Activated T-cell treated with anti-CD3 and anti-CD28 coated beads for 24 hours (primary cell): Measurements from ENCODE around the gene MORN4.
"Not testable (repeated sequence)": the region's sequence is repeated elsewhere in the genome, so short reads cannot be mapped to it uniquely, and the experiment has no call there.

Source experiments
- DNase-seq: peaks from one replicate; pipeline ENCODE4 v3.0.0-alpha.2; 2020; ENCODE audit warnings: low read depth

Gene MORN4

DNA sequence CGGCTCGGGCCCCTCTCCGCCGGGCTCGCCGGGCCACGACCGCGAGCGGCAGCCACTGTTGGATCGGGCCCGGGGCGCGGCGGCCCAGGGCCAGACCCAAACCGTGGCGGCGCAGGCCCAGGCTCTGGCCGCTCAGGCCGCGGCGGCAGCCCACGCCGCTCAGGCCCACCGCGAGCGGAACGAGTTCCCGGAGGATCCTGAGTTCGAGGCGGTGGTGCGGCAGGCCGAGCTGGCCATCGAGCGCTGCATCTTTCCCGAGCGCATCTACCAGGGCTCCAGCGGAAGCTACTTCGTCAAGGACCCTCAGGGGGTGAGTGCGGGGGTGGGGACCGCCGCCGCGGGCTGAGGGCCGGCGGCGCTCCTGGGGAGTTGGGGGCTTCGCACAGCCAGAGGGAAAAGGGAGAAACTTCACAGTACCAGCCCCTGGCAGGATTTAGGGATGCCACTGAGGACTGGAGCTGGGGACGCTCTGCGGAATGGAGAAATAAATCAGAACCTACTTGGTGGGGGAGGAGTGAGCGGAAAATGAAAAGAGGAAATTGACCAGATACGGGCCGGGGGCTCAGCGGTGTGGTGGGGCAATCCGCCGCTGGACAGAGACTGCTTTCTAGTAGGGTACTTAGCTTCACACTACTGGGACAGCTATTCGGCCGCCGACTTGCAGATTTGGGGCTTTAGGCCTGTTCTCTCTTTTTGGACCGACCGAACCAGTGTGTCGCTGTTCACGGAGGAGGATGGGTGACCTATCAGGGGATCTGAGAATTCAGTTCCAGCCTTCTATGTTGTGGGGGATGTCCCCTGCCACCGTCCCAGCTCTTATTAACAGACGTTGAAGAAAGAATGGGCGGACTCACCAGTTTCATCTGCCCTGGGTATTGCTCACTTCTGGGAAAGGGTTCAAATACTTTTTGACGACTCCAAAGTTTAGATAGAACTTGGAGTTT, 7.8 kb upstream of the MORN4 start:
- DNase-seq = no peak

GRCh38 chr10:97640174-97640867, 7.0 kb upstream of the MORN4 start, which contains the start of gene PI4K2A:
PI4K2A (plus strand) TSS chr10:97640671; CDS start chr10:97640743, 72 bp downstream.
- peak; percentile 99 for DNase-seq

DNA sequence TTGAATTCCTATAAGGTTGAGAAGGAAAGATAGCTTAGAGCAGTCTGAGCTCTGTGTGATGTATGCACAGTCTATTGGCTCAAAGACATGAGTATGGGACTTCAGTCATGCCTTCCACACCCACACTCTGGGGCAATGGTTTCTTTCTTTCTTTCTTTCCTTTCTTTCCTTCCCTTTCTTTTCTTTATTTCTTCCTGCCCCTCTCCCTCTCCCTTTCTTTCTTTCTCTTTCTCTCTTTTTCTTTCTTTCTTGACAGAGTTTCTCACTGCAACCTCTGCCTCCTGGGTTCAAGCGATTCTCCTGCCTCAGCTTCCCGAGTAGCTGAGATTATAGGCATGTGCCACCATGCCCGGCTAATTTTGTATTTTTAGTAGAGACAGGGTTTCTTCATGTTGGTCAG, 5.8 kb upstream of the MORN4 start:
- DNase-seq = not testable (repeated sequence)

DNA sequence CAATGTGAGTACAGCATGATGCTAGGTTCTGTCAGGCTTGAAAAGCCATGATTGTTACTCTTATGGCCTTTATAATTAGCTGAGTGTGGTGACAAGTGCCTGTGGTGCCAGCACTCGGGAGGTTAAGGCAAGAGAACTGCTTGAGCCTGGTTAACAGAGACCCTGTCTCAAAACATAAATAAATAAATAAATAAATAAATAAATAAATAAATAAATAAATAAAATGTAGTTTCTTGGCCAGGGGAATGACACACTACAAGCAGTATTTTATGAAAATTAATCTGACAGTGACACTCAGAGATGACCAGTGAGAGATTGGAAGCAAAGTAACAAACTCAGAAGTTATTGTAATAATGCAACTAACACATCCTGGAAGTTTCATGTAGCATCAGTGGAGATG, 2.3 kb upstream of the MORN4 start:
- DNase-seq = no peak

DNA sequence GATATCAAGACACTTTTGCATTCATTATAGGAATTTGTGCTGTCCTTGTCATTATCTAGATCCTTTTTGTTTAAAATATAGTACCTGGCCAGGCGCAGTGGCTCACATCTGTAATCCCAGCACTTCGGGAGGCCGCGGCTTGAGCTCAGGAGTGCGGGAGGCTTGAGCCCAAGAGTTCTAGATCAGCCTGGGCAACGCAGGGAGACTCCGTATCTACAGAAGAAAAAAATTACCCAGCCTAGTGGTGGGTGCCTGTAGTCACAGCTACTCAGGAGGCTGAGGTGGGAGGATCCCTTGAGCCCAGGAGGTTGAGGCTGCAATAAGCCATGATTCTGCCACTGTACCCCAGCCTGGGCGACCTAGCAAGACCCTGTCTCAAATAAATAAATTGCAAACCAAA, 621 bp upstream of the MORN4 start:
- no peak for DNase-seq

- no peak for DNase-seq
Observed at GRCh38 chr10:97631098-97631497, 2.2 kb downstream of the MORN4 start.

DNA sequence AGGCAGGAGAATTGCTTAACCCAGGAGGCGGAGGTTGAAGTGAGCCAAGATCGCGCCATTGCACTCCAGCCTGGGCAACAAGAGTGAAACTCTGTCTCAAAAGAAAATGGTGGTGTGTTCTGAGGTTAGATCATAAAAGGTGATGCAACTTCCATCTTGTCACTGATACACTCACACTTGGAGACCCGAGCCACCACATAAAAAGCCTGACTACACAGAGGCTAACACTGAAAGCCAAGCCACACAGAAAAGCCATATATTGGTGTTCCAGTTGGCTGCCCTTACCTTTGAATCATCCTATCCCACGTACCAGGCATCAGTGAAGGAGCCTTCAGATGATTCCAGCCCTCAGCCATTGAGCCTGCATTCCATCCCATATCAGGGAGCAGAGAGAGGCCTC, 4.0 kb downstream of the MORN4 start:
- DNase-seq = no peak

DNA sequence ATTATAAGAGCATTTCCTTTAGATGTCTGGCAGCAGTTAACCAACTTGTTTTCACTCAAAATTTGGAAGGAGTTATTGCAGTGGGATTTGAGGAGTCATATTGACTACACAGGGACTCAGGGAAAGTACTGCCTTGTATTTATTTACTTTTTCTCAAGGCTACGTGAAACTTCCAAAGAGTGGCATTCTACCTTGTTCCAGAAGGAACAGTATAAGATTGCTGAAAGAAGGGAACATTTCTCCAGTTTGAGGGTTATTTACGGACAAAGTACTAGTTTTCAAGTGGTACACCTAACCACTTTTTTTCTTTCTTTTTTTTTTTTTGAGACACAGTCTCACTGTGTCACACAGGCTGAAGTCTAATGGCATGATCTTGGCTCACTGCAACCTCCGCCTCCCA, 5.1 kb downstream of the MORN4 start:
- DNase-seq = no peak

DNA sequence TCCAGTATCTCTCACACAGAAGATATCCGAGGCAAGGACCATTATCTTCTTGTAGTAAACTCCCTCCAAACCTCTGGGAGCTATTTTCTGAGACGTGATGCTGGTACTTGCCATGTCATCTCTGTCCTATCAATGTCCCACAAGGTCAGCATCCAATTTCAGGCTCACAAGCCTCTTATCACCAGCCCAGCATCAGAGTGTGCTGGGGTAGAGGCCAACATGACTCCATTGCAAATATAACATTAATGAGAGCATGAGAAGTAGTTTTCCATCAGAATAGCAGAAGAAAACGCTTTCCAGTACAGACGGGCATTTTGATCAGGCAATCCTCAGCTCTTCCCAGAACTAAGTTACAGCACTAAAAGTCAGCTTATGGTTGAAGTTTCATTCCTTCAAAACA, 5.6 kb downstream of the MORN4 start:
- no peak for DNase-seq

DNA sequence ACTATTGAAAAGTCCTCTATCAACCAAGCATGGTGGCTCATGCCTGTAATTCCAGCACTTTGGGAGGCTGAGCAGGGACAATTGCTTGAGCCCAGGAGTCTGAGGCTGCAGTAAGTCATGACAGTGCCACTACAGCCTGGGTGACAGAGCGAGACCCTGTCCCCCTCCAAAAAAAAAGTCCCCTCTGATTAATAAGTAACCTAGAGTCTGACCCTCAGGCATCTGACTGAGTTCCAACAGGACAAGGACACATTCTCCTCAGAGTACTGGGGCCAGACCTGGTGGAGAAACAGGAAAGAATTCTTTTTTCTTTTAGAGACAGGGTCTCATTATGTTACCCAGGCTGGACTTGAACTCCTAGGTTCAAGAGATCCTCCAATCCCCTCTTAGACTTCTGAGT, 10.0 kb downstream of the MORN4 start:
- no peak for DNase-seq

DNA sequence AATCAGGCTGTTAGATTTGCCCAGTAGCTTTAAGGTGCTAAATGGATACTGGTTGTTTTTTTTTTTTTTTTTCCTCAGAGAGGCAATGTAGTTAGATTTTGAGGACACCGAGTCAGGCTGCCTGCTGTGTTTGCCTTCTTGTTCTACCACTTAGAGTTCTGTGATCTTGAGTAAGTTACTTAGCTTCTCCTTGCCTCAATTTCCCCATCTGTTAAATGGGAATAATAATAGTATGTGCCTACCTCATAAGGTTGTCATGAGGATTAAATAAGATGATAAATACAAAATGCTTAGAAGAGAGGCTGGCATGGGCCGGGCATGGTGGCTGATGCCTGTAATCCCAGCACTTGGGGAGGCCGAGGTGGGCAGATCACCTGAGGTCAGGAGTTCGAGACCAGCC, 14.6 kb downstream of the MORN4 start:
- no peak for DNase-seq

GRCh38 chr10:97618285-97618684, 15.0 kb downstream of the MORN4 start:
- DNase-seq = no peak

DNA sequence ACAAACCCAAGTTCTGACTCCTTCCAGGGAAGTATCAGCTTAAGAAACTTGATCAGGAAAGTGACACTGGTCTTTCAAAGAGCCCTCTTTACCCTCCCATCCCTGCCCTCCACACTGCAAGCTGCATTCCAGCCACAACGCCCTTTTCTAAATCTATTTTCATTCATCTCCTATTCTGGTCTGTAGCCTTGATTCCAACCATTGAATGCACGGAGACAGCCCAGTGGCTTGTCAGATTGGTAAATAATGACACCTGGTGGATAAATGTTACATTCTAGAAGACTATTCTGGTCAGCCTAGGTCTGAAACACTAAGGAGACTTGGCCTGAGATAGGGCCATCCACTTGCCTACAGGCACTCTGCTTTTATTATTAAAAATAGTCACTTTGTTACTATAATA, 20.9 kb downstream of the MORN4 start:
- DNase-seq = no peak

DNA sequence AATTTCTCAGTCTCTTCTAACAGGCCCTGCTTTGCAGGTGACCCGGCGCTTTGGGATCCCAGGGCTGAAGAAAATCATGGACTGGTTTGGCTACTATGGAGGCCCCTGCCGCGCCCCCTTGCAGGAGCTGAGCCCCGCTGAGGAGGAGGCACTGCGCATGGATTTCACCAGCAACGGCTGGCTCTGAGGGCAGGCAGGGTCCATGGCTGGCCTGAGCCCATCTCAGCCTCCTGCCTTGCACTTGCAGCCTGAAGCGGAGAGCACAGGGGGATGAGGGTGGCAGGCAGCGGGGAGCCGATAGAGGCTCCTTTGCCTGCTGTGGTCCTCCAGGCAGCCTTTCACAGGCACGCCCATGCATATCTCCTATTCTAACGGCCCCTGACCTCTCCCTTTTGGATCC, 21.8 kb downstream of the MORN4 start:
- DNase-seq = no peak

DNA sequence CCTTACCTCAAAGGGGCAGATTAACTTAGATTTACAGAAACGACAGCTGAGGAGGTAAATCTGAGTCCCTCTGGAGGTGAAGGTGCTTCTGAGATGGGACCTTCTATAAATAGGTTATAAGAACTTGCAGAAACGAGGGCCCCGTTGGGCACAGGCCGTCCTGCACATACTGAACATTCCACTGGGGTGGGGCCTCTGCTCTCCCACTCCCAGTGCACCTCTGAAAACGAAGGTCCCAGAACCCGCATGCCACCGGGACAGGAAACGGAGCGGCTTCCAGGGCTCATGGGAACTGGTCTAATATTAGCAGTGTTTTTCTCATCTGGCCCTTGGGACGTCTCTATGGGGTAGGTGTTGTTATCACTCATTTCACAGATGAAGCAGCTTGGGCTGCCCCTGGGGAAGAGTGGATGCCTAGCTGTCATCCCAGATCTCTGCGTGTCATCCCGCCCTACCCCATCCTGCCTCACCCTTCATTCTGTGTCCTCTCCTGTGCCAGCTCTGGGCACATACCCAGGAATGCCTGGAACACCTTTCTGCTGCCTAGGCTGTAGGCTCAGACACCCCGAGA, 24.2 kb downstream of the MORN4 start:
- no peak for DNase-seq

GRCh38 chr10:97607095-97607636, 26.1 kb downstream of the MORN4 start:
- DNase-seq = no peak

DNA sequence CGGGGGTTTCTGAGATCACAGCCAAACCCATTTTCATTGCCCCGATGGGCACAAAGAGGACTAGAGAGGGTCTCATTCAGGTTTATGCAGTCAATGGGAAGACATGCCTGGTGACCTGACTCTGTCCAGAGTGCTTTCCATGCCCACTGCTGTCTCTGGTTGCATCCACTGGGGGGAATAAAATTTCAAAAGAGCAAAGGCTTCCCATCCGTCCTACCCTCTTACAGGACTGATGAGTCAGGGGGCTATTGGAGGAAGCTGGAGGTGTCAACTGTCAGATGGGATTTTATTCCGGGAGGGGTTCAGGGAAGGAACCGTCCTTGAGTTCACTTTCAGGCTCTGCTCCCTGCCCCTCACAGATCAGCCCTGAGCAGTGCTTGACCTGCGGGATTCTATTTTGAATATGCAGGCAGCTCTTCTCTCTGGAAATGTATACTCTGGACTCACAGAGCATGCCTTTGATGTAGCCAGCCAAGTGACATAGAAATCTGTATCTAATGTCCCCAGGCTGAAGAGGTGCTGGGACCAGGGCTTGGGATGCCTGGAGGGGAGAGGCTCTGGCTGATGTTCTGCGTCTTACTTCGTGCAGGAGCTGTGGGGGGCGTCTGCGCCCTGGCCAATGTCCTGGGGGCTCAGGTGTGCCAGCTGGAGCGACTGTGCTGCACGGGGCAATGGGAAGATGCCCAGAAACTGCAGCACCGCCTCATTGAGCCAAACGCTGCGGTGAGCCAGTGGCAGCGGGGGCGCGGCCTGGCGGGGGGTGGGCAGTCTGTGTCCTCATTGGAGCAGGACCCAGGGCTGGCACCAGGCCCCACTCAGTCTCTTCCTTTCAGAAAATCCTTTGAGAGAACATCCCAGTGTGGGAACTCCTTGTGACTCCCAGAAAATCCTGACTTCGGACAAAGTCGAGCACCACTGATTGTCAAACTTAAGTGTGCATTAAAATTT, 31.8 kb downstream of the MORN4 start:
- DNase-seq = no peak

DNA sequence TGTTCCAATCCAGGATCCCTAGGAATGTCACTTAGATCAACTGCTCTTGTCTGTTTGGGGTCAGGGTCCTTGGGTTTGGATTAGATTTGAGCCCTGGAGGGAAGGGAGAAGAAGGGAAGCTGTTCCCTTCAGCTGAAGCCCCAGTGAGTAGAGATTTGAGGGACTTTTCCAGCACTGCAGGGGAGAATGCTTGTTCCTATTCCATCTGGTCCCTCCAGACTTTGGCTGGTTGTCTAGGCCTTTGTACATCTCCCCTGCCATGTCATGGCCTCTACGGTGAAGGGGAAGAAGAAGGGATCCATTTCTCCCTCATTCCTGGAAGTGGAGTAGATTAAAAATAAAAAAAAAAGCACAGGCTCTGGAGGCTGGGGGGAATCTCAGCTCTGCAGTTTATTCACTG, 32.7 kb downstream of the MORN4 start:
- DNase-seq = no peak

DNA sequence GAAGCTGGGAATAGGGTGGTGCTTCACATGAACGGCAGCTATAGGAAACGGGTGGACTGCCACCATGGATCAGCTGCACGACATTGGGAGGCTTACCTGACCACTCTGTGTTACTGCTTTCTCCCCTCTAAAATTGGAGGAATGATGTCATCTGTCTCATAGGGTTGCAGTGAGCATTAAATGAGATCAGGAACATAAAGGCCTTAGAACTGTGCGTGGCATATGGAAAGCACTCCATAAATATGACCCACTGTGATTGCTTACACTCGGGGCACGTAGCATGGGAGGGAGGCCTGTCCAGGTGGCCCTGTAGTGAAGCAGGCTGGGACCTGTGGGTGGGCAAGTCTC, 34.1 kb downstream of the MORN4 start:
- no peak for DNase-seq

GRCh38 chr10:97598407-97599271, 34.7 kb downstream of the MORN4 start:
- no peak for DNase-seq

DNA sequence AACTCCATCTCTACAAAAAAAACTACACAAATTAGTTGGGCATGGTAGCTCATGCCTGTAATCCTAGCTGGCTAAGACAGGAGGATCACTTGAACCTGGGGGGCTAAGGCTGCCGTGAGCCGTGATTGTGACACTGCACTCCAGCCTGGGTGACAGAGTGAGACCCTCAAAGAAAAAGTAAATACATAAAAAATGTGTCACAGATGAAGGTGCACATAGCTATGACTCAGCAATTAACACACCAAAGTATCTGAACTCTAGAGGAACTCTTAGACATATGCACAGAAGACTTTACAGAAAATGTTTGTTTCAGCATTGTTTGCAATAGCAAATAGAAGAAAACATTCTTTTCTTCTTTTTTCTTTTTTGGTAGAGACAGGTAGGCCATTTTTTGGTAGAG, 35.5 kb downstream of the MORN4 start:
- no peak for DNase-seq
